Keratinocyte (primary cell): Measurements from ENCODE around the gene NTN1.

ENCODE experiments used
- CTCF ChIP-seq, 3 experiments: IDR thresholded peaks in 1 of 3; conservative IDR thresholded peaks in 1 of 3; optimal IDR thresholded peaks in 1 of 3; 2 replicates in 2 of 3; 3 replicates in 1 of 3; pipeline versions ENCODE3 to v1.5.1; 2011; ENCODE audit warnings: low read length in 3 of 3, mild to moderate bottlenecking in 3 of 3, moderate library complexity in 2 of 3, control low read depth in 1 of 3, inconsistent platforms in 1 of 3; ENCODE audit not compliant: insufficient read depth in 2 of 3; ENCODE audit errors: extremely low read depth in 1 of 3
- EZH2 ChIP-seq: IDR thresholded peaks from one replicate; pipeline ENCODE4 v1.6.1; 2012; ENCODE audit warnings: inconsistent platforms, mild to moderate bottlenecking, low read length, moderate library complexity

GRCh38 chr17:9253308-9253707 is 232.0 kb downstream of the NTN1 start:
- TF ChIP-seq CTCF (optimal IDR thresholded peaks at IDR 0.05 in 1 of 3, IDR thresholded peaks at IDR 0.05 in 1 of 3, conservative IDR thresholded peaks at IDR 0.05 in 1 of 3; ENCODE audit: extremely low read depth in 1 of 3, insufficient read depth in 2 of 3, low read length in 3 of 3) (no peak), EZH2 (no peak)
